Cardiac fibroblast (primary cell): ENCODE measurements around the gene UVSSA.

Experiments
- DNase-seq, 2 donors: peaks; one replicate each; pipeline versions ENCODE4 v3.0.0 to v3.0.0-alpha.2; 2010; ENCODE audit warnings: low read depth in 2 of 2
- H3K4me3 ChIP-seq, 2 donors: replicated peaks in 1 of 2; 1 replicate in 1 of 2; 2 replicates in 1 of 2; pipeline ENCODE4 v1.5.1; 2011; ENCODE audit warnings: low read depth in 2 of 2, low read length in 2 of 2, mild to moderate bottlenecking in 2 of 2, moderate library complexity in 1 of 2
- TF ChIP-seq, protein P1 (sequence below): IDR thresholded peaks from one replicate; pipeline ENCODE4 v1.5.1; 2011; ENCODE audit warnings: low read depth, mild to moderate bottlenecking, low read length, inconsistent platforms

Gene UVSSA

GRCh38 chr4:1413204-1413663, 66.2 kb downstream of the UVSSA start:
- no peak for DNase-seq

GRCh38 chr4:1413687-1414479, 66.9 kb downstream of the UVSSA start:
- no peak for DNase-seq
- TF ChIP-seq, protein P1, sequence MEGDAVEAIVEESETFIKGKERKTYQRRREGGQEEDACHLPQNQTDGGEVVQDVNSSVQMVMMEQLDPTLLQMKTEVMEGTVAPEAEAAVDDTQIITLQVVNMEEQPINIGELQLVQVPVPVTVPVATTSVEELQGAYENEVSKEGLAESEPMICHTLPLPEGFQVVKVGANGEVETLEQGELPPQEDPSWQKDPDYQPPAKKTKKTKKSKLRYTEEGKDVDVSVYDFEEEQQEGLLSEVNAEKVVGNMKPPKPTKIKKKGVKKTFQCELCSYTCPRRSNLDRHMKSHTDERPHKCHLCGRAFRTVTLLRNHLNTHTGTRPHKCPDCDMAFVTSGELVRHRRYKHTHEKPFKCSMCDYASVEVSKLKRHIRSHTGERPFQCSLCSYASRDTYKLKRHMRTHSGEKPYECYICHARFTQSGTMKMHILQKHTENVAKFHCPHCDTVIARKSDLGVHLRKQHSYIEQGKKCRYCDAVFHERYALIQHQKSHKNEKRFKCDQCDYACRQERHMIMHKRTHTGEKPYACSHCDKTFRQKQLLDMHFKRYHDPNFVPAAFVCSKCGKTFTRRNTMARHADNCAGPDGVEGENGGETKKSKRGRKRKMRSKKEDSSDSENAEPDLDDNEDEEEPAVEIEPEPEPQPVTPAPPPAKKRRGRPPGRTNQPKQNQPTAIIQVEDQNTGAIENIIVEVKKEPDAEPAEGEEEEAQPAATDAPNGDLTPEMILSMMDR: no peak
- no peak overlapping the region for H3K4me3 ChIP-seq

More at GRCh38 chr4:1413204-1413663, 66.2 kb downstream of the UVSSA start:
- H3K4me3 ChIP-seq: no peak overlapping the region
- TF ChIP-seq, protein P1: no peak

GRCh38 chr4:1414831-1415680, 68.0 kb downstream of the UVSSA start:
- TF ChIP-seq, protein P1: no peak
- H3K4me3 ChIP-seq: no peak overlapping the region
- no peak for DNase-seq

GRCh38 chr4:1415681-1415981, 68.6 kb downstream of the UVSSA start:
- no peak overlapping the region for H3K4me3 ChIP-seq
- TF ChIP-seq, protein P1: no peak
- DNase-seq: no peak

DNA sequence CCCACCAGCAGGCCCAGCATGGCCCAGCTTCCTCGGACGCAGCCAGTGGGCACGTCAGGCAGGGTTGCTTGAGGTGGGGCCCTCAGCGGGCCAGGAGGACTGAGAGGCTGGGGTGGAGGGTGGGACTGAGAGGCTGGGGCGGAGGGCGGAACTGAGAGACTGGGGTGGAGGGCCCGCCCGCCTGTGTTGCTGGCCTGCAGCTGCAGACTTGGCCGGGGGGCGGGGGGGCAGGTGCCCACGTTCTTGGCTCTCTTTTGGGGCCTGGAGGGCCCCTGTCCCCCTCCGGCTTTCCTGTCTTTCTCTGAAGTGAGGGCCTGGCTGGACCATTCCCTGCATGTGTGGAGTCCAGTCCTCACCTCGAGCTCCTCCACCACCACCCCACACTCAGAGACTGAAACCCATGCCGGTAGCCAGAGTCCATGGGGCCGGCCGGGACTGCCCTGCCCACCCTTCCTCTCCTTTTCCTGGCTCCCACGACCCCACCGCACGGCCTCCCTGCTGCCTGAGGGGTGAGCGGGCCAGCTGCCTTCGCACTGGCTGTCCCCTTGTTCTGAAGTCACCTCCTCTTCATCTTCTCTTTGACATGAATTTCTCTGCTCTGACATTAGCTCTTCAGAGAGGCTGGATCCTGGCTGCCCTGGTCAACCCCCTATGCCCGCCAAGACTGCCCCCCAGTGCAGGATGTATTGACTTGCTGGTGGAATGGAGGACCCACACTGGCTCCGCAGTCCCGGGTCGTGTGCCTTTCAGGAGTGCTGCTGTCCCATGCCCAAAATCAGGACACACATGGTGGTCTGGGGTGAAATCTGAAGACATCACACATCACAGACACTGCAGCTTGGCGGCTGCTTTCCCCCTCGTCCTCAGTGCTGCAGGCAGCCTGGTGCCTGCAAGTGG, 69.3 kb downstream of the UVSSA start:
- H3K4me3 ChIP-seq: no peak overlapping the region
- no peak for DNase-seq
- TF ChIP-seq, protein P1: no peak

DNA sequence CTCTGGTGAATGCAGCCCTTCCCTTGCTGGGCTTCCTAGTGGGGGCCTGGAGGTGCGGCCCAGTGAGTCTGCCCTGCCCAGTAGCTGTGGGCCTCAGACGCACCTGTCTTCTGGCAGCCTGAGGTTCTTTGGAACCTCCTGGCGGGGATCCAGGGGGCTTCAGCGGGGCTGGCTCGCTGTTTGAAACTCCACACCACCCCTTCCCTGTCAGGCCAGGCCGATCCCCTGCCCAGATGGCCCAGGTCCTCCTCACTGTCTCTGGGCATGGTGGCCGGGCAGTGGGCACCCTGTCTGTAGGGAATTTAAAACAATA, 69.9 kb downstream of the UVSSA start:
- H3K4me3 ChIP-seq: no peak overlapping the region
- no peak for DNase-seq
- TF ChIP-seq, protein P1: no peak
